IMR-90 (cell line): ENCODE data around the gene SLC25A30. TPM values are rescaled to one million over a fixed set of nuclear protein-coding genes. Genes with fewer than 3 reads are reported as not detected.

Experiments
- ATAC-seq: fragments of 200-7000 bp; cut with Tn5 transposase; 2 replicates; pipeline ENCODE4 v1.9.1; 2020; ENCODE audit warnings: low read depth, mild to moderate bottlenecking, moderate library complexity
- BruUV-seq: library from RNA; stranded (reverse); fragments of 400-500 nt; replicated peaks from 2 replicates; lab custom pipeline; 2021; lab: Mats Ljungman, UMichigan
- CTCF ChIA-PET: fragments of 300-600 bp; formaldehyde crosslinking; extraction: SDS; loops from one replicate; lab custom pipeline; 2021; ENCODE audit warnings: antibody characterized with exemption; lab: Yijun Ruan, JAX
- POLR2A ChIA-PET: fragments of 300-600 bp; sonication (Branson Sonifier 250); formaldehyde crosslinking; loops from one replicate; lab custom pipeline; 2022; ENCODE audit warnings: antibody characterized with exemption; ENCODE audit not compliant: unreplicated experiment; lab: Charles Lee
- DNase-seq: peaks from one replicate; pipeline ENCODE4 v3.0.0; 2013
- H2AFZ ChIP-seq: replicated peaks from 2 replicates; pipeline ENCODE3; 2013; ENCODE audit warnings: low read length, mild to moderate bottlenecking; ENCODE audit not compliant: poor library complexity
- H2AK5ac ChIP-seq: 2 replicates; pipeline ENCODE4 v1.6.1; 2013; ENCODE audit warnings: low read depth, low read length, inconsistent platforms
- H2AK9ac ChIP-seq: replicated peaks from 2 replicates; pipeline ENCODE3; 2013; ENCODE audit warnings: mild to moderate bottlenecking, low read depth, low read length, moderate library complexity; ENCODE audit not compliant: poor library complexity
- H2BK120ac ChIP-seq: 2 replicates; pipeline ENCODE4 v1.6.1; 2013; ENCODE audit warnings: low read depth, low read length, inconsistent platforms
- H2BK15ac ChIP-seq: 3 replicates; pipeline ENCODE4 v1.6.1; 2013; ENCODE audit warnings: low read depth, low read length, inconsistent platforms
- H2BK20ac ChIP-seq: 2 replicates; pipeline ENCODE4 v1.6.1; 2013; ENCODE audit warnings: low read depth, mild to moderate bottlenecking, inconsistent platforms, low read length, moderate library complexity
- H2BK5ac ChIP-seq: 2 replicates; pipeline ENCODE4 v1.6.1; 2013; ENCODE audit warnings: mild to moderate bottlenecking, low read depth, low read length, inconsistent platforms; ENCODE audit not compliant: poor library complexity, severe bottlenecking
- H3K14ac ChIP-seq: replicated peaks from 2 replicates; pipeline ENCODE4 v1.6.1; 2013; ENCODE audit warnings: low read depth, low read length, inconsistent platforms
- H3K18ac ChIP-seq: 2 replicates; pipeline ENCODE4 v1.6.1; 2013; ENCODE audit warnings: low read depth, low read length, control low read depth
- H3K23ac ChIP-seq: 2 replicates; pipeline ENCODE4 v1.6.1; 2013; ENCODE audit warnings: low read depth, low read length, inconsistent platforms
- H3K27ac ChIP-seq: 2 replicates; pipeline ENCODE4 v1.5.1; 2013; ENCODE audit warnings: mild to moderate bottlenecking, control low read depth, low read length; ENCODE audit not compliant: insufficient read depth
- H3K27me3 ChIP-seq: 2 replicates; pipeline ENCODE4 v1.6.1; 2013; ENCODE audit warnings: low read length; ENCODE audit not compliant: control insufficient read depth, insufficient read depth
- H3K36me3 ChIP-seq: 2 replicates; pipeline ENCODE4 v1.6.1; 2013; ENCODE audit warnings: low read length, mixed read lengths; ENCODE audit not compliant: control insufficient read depth, insufficient read depth
- H3K4ac ChIP-seq: 2 replicates; pipeline ENCODE4 v1.6.1; 2013; ENCODE audit warnings: low read depth, low read length, inconsistent platforms
- H3K4me1 ChIP-seq: 2 replicates; pipeline ENCODE4 v1.6.1; 2013; ENCODE audit warnings: low read length, mixed read lengths; ENCODE audit not compliant: control insufficient read depth, insufficient read depth
- H3K4me2 ChIP-seq: 2 replicates; pipeline ENCODE4 v1.6.1; 2013; ENCODE audit warnings: low read depth, mild to moderate bottlenecking, control low read depth, low read length, moderate library complexity
- H3K4me3 ChIP-seq: 2 replicates; pipeline ENCODE4 v1.5.1; 2013; ENCODE audit warnings: low read depth, mild to moderate bottlenecking, control low read depth, low read length, moderate library complexity; ENCODE audit not compliant: insufficient read depth
- H3K56ac ChIP-seq: 2 replicates; pipeline ENCODE4 v1.6.1; 2013; ENCODE audit warnings: low read length, inconsistent platforms; ENCODE audit not compliant: insufficient read depth; ENCODE audit errors: extremely low read depth
- H3K79me1 ChIP-seq, 2 experiments: 2 replicates each; pipeline ENCODE4 v1.6.1; 2013; ENCODE audit warnings: low read length in 2 of 2, inconsistent platforms in 1 of 2, low read depth in 1 of 2
- H3K9ac ChIP-seq: 2 replicates; pipeline ENCODE4 v1.6.1; 2013; ENCODE audit warnings: low read depth, low read length, control low read depth
- H3K9me1 ChIP-seq: 2 replicates; pipeline ENCODE4 v1.6.1; 2013; ENCODE audit warnings: low read length, inconsistent platforms; ENCODE audit not compliant: insufficient read depth
- H3K9me3 ChIP-seq: 2 replicates; pipeline ENCODE4 v1.6.1; 2013; ENCODE audit warnings: low read length; ENCODE audit not compliant: control insufficient read depth, insufficient read depth
- H4K20me1 ChIP-seq: 2 replicates; pipeline ENCODE4 v1.6.1; 2013; ENCODE audit warnings: low read length, inconsistent platforms; ENCODE audit not compliant: insufficient read depth
- H4K5ac ChIP-seq: 2 replicates; pipeline ENCODE4 v1.6.1; 2013; ENCODE audit warnings: mild to moderate bottlenecking, low read depth, low read length, control low read depth
- H4K8ac ChIP-seq, 2 experiments: 2 replicates each; pipeline ENCODE4 v1.6.1; 2013; ENCODE audit warnings: low read depth in 2 of 2, low read length in 2 of 2, control low read depth in 1 of 2, inconsistent platforms in 1 of 2
- H4K91ac ChIP-seq: 2 replicates; pipeline ENCODE4 v1.6.1; 2013; ENCODE audit warnings: low read depth, low read length, inconsistent platforms; ENCODE audit not compliant: insufficient read depth
- RFX5 ChIP-seq: IDR thresholded peaks from 2 replicates; pipeline ENCODE4 v1.8.0; 2012; ENCODE audit warnings: low read depth, mild to moderate bottlenecking, low read length, moderate library complexity
- WGBS, 2 experiments: methylation state at CpG; one replicate each; pipeline versions ENCODE4 v1.1.5 to v1.1.7; 2013; ENCODE audit warnings: missing lambda C conversion rate in 2 of 2; ENCODE audit not compliant: insufficient read length in 1 of 2; ENCODE audit errors: extremely low coverage in 2 of 2; 5-methylcytosine and 5-hydroxymethylcytosine counted together
- dilution Hi-C: fragments of 300-500 bp; cut with HindIII; formaldehyde crosslinking; loops from one replicate; pipeline ENCODE4 v1.14.3; 2018; ENCODE audit warnings: low sequenced_read_pairs; ENCODE audit not compliant: unreplicated experiment
- in situ Hi-C: fragments of 300-500 bp; cut with MboI; formaldehyde crosslinking; loops from 3 replicates; pipeline ENCODE4 v1.14.3; 2019; ENCODE audit warnings: low sequenced_read_pairs, inconsistent platforms, mixed read lengths
- intact Hi-C: fragments of 100-400 bp; cut with micrococcal nuclease; formaldehyde crosslinking; loops from 2 replicates; pipeline ENCODE4 v1.10.0; 2022
- polyA plus RNA-seq, 3 experiments: library from polyadenylated mRNA; depleted of rRNA; stranded (reverse); fragments of >200 nt; gene quantifications; 2 replicates each; pipeline ENCODE4 v1.2.3, GENCODE V29; 2012; ENCODE audit warnings: low replicate concordance in 1 of 3
- total RNA-seq: library from RNA; depleted of rRNA; stranded (reverse); fragments of >200 nt; gene quantifications from 2 replicates; pipeline ENCODE4 v1.2.3, GENCODE V29; 2012

Gene SLC25A30
- total and polyA plus RNA-seq, 2 of the 4 experiments (the other 2 are of a cell fraction): 9.9 to 19.4 TPM

GRCh38 chr13:45411631-45412030 is 6.5 kb downstream of the SLC25A30 start:
- H3K4ac ChIP-seq: no peak overlapping the region
- CTCF ChIA-PET: interaction anchor here (0.6 kb wide), 1 partner anchor 109 kb away, joined by 3 read pairs; no protein-coding TSS in a partner anchor
- H3K23ac ChIP-seq: no peak overlapping the region
- H3K27me3 ChIP-seq: no peaks in the 10 kb centered on the region
- in situ Hi-C loops: no loop called here
- TF ChIP-seq RFX5: no peak
- no CpG with 5 or more reads among the region's 4 CpGs for WGBS, 2 experiments
- peaks cover 12 to 31% of the 10 kb centered on the region in 2 experiments for H3K79me1 ChIP-seq
- intact Hi-C loops: loop anchor here (5.0 kb wide), 1 partner anchor 39 kb away; no protein-coding TSS in a partner anchor
- peaks cover 6% of the 10 kb centered on the region for H3K4me1 ChIP-seq
- no peak overlapping the region for H2BK20ac ChIP-seq
- H4K8ac ChIP-seq: no peak overlapping the region
- H3K14ac ChIP-seq: no peak overlapping the region
- ATAC-seq (no peak), DNase-seq (no peak)
- no peak overlapping the region for H2AK5ac ChIP-seq
- POLR2A ChIA-PET: no interaction called here
- no peak overlapping the region for H2AFZ ChIP-seq
- H3K4me3 ChIP-seq: no peak overlapping the region
- no peaks in the 10 kb centered on the region for H3K9me3 ChIP-seq
- H3K4me2 ChIP-seq: no peak overlapping the region
- H3K18ac ChIP-seq: no peak overlapping the region
- no peak overlapping the region for H2BK120ac ChIP-seq
- H4K91ac ChIP-seq: no peak overlapping the region
- dilution Hi-C loops: no loop called here
- H2BK15ac ChIP-seq: no peak overlapping the region
- H3K9me1 ChIP-seq: peaks cover 22% of the 10 kb centered on the region
- H4K5ac ChIP-seq: no peak overlapping the region
- H3K36me3 ChIP-seq: peaks cover 14% of the 10 kb centered on the region
- no peak overlapping the region for H2AK9ac ChIP-seq
- no peak overlapping the region for H3K56ac ChIP-seq
- BruUV-seq: no TSS peak
- no peak overlapping the region for H3K9ac ChIP-seq
- H4K20me1 ChIP-seq: peaks cover 8% of the 10 kb centered on the region; the same call in 1 of the 2 replicates
- no peak overlapping the region for H3K27ac ChIP-seq
- no peak overlapping the region for H2BK5ac ChIP-seq
